ENCODE results near the gene SRSF5.

DNA sequence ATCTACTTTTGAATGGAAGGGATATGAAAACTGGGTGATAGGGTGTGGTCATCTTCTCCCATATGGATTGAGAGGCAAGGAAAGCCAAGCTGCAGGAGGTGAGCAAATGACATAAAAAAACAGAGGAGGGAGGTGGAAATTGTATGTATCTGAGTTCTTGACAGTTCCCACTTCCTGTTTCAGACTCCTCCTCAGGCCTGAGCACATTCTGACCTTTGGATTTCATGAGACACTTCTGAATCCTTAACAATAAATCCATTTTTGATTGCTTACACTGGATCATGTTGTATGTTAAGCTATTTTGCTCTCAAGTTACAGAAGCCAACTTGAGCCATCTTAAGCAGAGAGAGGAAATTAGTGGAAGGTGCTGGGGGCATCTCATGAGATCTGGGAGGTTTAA is 11.6 kb upstream of the SRSF5 start:
- TF ChIP-seq CTCF (conservative IDR thresholded peaks at IDR 0.05; ENCODE audit: low read length) (no peak), EZH2phosphoT487 (IDR thresholded peaks at IDR 0.05; ENCODE audit: borderline replicate concordance) (no peak)

All from Loucy (cell line).